Gastroesophageal sphincter (tissue), 3 donors: ENCODE data around the gene TAPBP.
"Not testable (repeated sequence)": the region's sequence is repeated elsewhere in the genome, so short reads cannot be mapped to it uniquely, and the experiment has no call there.

Experiments used
- CTCF ChIP-seq, 4 experiments: fragments of 200-600 bp in 2 of 4; fragments of 450-650 bp in 2 of 4; sonication (generic) in 1 of 4; IDR thresholded peaks; one replicate each; pipeline ENCODE4 v1.5.1; 2017 to 2019; ENCODE audit warnings: antibody characterized with exemption in 4 of 4, mild to moderate bottlenecking in 2 of 4, moderate library complexity in 2 of 4
- POLR2A ChIP-seq, 2 donors: fragments of 450-650 bp; IDR thresholded peaks; one replicate each; pipeline ENCODE4 v1.6.1; 2017; ENCODE audit warnings: antibody characterized with exemption in 2 of 2, mild to moderate bottlenecking in 2 of 2, moderate library complexity in 1 of 2

DNA sequence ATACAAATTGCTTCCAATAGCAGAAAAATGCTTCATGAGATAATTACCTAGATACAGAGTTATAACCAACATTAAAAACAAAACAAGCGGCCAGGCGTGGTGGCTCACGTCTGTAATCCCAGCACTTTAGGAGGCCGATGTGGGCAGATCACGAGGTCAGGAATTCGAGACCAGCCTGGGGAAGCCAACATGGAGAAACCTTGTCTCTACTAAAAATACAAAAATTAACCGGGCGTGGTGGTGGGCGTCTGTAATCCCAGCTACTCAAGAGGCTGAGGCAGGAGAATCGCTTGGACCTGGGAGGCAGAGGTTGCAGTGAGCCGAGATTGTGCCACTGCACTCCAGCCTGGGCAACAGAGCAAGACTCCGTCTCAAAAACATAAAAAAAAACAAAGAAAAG, 49.6 kb upstream of the TAPBP start:
- not testable (repeated sequence) for TF ChIP-seq CTCF, POLR2A (IDR thresholded peaks at IDR 0.05)
